GM18858 (cell line): Measurements from ENCODE around the gene MAPK8IP3.
"Not testable (repeated sequence)": the region's sequence is repeated elsewhere in the genome, so short reads cannot be mapped to it uniquely, and the experiment has no call there.

ENCODE experiments used
- ATAC-seq: cut with Tn5 transposase; IDR thresholded peaks from one replicate; pipeline ENCODE4 v1.9.1; 2021; ENCODE audit not compliant: unreplicated experiment

MAPK8IP3 gene

DNA sequence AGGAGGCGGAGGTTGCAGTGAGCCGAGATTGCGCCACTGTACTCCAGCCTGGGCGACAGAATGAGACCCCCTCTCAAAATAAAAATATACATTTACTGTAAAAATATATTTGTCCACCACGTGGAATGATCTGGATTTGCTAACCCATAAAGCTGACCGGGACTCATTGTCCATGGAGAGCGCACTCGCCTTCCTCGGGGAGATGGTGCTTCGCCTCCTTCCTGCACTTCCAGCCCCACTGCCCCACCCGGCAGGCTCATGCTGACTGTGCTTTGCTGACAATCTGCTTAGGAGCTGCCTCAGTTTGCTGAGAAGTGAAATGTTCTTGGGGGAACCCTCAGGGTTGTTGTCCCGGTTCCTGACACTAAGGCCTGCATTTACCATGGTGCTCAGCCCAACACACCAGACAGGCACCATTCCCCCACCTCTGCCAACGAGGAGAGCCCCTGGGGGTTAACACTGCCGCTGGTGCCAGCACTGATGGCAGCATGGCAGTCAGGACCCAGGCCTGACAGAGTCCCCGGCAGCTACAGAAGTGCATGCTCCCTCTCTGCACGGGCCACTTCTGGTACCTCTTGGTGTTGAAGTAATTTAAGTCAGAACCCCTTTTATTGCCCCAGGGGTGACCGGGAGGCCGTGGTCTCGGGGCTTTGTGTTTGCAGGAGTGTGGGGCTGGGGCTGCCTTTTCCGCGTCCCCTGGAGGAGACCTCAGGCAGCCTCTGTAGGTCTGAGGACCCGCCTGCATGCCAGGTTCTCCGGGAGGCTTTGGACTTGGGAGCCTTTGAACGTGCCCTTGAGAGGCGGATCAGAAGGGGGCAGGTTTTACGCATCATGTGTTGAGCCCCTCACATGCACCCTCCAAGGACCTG, 79.2 kb downstream of the MAPK8IP3 start:
- ATAC-seq, result no peak

DNA sequence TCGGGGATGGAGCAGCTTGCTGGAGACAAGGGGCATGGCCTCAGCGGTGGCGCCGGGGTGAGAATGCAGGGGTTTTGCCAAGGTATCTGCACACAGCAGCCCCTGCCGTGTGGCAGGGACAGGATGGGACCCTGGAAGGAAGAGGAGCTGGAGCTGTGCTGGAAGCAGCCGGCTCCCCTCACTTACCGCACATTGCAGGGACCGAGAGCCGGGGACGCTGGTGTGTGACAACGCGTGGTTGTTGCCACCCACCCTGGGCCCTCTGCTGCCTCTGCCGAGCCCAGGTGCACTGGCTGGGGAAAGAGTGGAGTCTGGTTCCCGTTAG, 79.8 kb downstream of the MAPK8IP3 start:
- no peak for ATAC-seq

DNA sequence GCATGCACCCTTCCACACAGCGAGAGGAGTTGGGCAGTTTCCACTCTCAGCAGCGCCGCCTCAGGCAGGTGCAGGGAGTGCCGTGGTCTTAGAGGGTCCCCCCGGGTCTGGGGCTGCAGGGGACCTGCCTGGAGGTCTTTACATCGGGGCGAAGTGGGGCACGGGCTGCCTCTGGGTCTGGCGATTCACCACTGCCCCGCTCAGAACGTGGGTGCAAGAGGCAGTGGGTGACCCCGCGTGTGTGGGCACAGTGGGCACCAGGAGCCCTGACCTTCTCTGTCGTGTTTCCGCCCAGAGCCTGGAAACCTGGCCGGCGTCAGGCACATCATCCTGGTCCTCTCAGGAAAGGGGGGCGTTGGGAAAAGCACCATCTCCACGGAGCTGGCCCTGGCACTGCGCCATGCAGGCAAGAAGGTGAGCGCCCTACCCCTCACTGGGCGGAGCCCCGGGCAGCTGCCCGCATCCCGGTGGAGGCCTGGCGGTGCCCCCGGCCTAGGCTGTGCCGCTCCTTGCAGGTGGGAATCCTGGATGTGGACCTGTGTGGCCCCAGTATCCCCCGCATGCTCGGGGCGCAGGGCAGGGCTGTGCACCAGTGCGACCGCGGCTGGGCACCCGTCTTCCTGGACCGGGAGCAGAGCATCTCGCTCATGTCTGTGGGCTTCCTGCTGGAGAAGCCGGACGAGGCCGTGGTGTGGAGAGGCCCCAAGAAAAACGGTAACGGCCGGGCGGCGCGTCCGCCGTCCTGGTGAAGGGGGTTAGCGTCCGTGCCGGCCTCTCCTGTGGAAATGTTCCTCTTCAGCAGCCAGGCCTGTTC, 80.5 kb downstream of the MAPK8IP3 start:
- no peak for ATAC-seq

DNA sequence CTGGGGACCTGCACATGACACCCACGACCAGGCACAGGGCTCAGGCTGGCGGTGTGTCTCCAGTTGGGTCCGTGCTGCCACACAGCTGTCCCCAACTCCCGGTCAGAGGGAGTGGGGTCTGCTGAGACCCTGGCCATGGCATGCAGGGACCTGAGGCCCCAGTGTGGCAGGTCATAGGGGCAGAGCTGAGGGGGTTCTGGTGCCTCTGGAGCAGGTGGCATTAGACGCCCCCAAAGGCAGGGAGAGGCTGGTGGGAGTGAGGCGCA, 81.0 kb downstream of the MAPK8IP3 start:
- no peak for ATAC-seq

DNA sequence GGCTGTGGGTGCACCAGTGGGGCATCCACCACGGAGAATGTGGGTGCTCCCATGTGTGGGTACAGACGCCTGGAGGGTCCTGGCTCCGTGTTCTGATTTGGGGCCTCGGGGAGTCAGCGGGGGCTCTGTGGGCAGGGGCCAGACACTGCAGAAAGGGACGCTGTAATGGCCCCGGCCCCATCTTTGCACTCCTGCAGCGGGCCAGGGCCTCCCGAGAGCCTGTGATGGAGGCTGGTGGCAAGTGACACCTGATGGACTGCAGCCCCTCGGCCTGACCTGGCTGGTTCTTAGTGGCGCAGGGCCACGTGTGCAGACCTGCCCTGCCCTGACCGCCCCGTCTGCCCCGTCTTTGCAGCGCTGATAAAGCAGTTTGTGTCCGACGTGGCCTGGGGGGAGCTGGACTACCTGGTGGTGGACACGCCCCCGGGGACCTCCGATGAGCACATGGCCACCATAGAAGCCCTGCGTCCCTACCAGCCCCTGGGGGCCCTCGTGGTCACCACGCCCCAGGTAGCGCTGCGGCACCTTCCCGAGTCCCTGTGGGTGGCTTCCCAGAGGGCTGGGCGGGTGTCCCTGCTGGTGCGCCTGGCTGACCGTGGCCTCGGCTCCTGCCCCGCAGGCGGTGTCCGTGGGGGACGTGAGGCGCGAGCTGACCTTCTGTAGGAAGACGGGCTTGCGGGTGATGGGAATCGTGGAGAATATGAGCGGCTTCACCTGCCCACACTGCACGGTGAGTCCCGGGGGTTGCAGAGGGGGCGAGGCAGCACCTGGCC, 81.5 kb downstream of the MAPK8IP3 start:
- ATAC-seq, result no peak

DNA sequence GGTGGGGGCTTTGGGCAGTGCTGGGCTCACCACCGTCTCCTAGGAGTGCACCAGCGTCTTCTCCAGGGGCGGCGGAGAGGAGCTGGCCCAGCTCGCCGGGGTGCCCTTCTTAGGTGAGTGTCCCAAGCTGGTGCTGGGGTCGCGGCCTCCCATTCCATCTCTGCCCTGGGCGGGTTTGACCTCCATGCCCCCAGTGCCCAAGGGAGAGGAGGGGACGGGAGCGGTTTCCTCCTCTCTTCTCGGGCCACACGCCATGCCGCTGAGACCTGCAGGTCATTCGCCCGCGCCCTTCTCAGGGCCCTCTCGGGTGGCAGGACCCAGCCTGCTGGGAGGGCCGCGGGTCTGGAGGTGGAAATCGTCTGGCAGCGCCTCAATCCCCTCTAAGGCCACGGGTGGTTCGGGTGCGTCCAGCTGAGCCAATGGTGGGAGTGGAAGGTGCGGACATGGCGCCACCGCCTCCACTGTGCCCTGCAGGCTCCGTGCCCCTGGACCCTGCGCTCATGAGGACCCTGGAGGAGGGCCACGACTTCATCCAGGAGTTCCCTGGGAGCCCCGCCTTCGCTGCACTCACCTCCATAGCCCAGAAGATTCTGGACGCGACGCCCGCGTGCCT, 82.2 kb downstream of the MAPK8IP3 start:
- ATAC-seq, result no peak

DNA sequence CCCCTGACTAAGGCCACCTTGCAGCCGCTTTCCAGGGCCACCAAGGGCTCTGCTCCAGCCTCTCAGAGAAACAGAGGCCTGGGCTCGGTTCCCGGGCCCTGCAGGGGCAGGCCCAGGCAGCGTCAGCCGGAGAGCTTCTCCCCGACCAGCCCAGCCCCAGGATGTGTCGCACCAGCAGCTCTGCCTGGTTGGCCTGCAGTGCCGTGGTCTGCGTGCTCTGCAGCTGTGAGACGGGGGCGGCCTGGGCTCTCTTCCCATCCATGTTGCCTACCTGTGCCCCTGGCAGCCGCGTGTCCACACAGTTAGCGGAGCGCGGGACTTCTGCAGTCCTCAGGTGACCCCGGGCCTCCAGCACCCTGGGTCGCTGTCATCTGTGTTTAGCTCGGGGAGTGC, 82.7 kb downstream of the MAPK8IP3 start:
- ATAC-seq, result no peak

DNA sequence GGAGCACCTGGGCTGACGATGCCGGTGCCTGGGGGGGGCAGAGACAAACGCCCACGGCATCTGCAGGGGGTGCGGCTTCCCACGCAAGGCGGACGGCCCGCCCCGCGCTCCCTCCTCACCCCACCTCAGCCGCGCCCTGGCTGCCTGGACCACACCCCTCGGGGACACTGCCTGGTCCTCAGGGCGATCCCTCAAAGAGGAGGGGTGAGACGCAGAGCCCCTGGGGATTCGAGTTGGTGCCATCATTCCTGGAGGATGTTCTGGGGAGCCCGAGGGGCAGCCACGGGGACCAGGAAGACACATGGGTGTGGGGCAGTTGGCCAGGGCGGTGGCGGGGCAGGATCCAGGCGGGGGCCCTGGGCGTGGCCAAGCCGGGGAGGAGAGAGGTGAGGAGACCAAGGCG, 83.6 kb downstream of the MAPK8IP3 start:
- no peak for ATAC-seq

DNA sequence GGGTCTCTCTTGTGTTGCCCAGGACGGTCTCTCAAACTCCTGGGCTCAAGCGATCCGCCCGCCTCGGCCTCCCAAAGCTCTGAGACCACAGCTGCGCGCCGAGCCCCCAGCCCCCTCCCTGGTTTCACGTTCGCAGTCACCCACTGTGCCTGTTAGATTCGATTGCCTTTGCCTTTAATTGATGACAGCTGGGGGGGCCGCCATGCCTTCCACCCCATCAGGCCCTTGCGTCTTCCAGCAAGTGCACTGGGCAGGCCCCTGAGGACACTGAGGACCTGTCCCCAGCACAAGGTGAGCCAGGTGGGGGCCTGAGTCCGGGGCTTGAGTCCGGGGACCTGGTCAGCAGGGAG, 84.2 kb downstream of the MAPK8IP3 start:
- no peak for ATAC-seq

DNA sequence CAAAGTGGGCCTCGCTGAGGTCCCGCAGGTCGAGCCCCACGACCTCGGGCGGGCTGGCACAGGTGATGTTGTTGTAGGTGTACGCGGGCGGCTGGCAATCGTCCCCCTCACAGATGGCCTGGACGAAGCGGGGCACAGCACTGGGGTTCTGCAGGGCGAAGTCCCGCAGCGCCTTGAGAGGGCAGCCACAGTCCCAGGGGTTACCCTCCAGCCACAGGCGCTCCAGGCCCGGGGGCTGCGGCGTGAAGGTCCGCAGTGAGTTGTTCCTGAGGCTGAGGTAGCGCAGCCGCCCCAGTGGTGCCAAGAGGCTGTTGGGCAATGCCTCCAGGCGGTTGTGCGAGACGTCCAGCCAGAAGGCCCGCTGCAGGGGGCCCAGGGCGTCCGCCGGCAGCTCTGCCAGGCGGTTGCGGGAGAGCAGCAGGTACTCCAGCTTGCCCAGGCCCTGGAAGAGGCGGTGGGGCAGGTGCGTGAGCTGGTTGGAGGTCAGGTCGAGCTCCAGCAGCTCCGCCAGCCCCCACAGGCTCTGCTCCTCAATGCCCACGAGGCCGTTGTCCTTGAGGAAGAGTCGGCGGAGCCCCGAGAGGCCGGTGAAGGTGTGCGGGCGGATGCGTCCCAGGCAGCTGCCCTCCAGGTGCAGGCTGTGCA, 84.7 kb downstream of the MAPK8IP3 start:
- no peak for ATAC-seq

DNA sequence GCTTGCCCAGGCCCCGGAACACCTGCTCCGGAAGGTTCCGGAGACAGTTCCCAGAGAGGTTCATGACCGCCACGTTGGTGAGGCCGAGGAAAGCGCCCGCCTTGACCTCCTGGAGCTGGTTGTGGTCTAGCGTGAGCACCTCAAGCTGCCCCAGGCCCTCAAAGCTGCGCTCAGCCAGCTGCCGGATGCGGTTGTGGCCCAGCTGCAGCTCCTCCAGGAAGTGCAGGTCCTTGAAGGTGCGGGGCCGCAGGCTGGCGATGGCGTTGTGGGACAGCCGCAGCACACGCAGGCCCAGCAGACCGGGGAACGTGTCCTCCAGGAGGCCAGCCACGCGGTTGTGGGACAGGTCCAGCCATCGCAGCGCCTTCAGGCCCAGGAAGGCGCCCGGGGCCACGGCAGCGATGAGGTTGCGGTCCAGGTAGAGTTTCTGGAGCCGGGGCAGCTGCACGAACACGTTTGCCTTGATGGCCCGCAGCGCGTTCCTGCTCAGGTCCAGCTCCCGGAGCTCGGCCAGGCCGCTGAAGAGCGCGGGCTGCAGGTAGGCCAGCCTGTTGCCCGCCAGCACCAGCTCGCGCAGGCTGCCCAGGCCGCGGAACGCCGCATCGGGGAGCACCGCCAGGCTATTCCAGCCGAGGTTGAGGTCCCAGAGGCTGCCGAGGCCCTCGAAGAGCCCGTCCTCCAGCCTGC, 85.4 kb downstream of the MAPK8IP3 start:
- ATAC-seq, result no peak

DNA sequence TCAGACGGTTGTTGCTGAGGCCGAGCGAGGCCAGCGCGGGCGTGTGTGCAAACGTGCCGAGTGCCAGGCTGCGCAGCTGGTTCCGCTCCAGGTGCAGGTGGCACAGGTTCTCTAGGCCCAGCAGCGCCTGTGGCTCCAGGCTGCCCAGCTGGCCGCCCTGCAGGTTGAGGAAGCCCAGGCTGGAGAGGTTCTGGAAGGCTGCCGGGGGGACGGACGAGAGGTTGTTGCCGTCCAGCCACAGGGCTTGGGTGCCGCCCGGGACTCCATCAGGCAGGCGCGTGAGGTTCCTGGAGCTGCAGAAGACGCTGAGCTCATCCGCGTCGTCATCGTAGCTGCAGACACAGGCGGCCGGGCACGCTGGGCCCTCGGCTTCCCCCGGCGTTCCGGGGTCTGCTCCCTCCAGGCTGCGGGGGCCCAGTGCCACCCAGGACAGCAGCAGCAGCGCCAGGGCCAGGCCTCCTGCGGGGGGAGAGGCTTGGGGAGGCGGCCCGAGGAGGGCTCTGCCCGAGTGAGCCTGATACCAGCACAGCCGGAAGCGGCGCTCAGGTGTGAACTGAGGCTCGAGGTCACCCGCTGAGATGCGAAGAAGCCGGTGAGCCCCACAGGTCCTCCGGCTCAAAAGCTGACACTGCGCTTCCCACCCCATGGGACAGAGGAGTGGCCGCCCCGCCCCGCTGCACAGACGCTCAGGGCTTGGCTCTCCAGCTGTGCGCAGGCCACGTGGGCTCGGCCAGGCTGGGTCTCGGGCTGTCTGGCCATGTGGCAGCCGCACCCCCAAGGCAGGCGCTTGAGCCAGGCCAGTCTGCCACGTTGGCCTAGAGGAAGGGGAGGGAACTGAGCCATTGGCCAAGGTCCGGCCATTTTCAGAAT, 86.2 kb downstream of the MAPK8IP3 start:
- ATAC-seq, result no peak

DNA sequence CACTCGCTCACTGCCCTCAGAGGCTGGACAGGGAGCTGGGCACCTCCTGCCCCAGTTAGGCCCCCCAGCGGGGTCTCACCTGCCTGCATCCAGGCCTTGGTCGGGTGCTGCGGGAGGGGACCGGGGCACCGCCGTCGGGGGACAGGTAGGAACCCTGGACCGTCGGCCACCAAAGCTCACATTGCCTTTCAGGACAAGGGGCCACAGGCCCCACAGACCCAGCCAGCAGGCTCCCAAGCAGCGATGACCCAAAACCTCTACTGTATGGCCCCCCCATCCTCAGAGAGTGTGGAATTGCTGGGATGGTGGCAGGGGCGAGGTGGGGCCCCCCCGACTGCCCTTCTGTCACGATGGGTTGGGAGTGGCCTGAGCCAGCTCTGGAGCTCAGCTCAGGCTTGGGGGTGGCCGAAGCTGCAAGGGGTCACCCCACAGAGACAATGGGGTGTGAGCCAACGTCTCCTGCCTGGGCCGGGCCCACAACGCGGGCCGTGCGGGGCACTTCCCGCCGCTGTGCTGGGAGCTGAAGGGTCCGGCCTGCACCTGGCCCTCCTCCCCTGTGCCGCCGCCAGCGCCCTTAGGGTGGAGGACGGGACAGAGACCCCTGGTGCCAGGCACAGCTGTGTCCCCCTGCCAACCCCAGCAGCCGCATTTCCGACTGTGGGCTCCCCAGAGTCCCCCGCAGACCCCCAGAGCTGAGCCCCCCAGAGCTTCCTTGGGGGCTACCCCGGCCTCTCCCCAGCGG, 87.0 kb downstream of the MAPK8IP3 start:
- ATAC-seq, result no peak

DNA sequence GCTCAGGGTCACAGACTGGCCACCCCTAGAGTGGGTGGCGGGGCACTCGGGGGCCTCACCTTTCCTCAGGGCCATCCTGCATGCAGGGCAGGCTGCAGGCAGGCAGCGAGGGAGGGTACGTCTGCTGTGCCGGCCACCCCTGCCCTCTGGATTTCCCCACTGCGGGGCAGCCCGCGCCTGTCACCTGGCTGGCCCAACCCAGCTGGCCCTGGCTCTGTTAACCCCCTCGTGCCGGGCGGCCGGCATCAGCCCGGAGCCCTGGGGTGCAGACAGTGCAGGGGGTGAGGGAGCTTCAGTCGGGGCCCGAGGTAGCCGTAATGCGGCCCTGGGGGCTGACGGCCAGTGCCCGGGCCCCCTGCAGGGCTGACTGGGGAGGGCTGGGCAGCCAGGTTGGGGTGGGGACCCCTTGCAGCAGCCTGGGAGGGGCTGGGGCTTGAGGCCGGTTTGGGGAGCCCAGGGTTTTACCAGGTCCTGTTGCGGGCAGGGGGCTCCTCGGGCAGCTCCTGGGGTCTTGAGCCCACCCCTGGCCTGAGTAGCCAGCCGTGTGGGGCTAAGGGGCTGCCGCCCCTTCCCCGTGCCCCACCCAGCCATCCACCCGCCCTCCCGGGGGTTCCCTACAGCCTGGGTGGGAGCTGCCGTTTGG, 87.7 kb downstream of the MAPK8IP3 start, which contains the start of gene IGFALS:
Gene IGFALS (minus strand): TSS at position 128 of the 643 bp plus-strand sequence. CDS start 53 bp downstream, at position 75.
- no peak for ATAC-seq

DNA sequence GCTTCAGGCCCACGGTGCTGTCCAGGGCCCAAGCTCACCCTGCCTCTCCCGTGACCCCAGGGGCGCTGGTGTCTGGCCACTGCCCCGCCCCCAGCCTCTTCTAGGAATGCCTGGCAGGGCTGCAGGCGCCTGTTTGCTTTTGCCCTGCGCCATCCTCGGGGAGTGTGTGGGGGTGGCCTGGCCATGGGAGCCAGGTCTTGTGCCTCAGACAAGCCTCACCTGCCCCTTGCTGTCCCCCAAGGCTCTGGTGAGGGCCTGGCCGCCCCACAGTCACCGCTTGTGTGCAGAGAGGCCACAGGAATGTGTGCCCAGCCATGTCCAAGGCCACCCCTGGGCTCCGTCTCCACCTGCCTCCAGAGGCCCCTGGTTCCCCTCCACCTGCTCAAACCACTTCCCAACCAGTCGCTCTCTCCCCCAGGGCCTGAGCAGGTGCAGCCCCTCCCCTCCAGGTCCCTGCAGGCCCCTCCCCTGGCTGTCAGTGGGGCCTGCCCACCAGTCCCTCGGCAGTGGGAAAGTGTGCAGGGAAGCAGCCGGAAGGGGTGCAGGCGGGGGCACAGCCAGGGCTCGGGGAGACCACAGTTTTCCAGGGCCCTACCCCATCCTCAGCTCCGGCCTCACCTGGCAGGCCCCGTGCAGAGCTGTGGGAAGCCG, 88.4 kb downstream of the MAPK8IP3 start:
- ATAC-seq, result no peak

DNA sequence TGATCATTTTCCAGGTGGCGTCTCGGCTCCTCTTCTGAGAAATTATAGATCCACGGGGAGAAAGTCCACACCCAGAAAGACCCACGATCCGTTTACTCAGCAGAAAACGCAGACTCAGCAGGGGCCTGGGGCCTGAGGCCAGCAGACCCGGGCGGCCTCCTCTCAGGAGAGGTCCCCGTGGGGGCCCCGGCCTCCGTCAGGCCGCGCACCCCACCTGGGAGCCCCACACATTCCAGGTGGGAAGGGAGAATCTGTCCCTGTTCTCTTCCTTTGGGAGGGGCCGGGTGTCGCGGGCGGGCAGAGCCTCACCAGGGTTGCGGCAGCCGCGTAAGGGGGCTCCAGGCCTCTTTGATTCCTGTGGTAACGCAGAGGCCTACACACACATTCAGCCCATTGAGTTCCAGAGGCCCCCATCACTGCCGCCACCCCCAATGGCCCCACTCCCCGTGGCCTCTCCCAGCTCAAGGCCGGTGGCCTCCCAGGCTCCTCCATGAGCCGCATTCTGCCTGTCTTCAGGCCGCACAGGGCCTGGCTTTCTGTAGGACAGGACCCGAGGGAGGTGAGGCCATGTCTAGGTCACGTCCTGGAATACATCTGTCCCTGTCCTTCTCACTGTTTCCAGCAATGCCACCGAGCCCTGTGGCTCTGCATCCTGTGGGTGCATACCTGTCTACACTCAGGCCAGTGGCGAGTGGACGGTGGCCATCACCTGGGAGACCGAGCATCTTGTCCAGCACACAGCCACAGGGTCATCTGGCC, 89.1 kb downstream of the MAPK8IP3 start:
- no peak for ATAC-seq

DNA sequence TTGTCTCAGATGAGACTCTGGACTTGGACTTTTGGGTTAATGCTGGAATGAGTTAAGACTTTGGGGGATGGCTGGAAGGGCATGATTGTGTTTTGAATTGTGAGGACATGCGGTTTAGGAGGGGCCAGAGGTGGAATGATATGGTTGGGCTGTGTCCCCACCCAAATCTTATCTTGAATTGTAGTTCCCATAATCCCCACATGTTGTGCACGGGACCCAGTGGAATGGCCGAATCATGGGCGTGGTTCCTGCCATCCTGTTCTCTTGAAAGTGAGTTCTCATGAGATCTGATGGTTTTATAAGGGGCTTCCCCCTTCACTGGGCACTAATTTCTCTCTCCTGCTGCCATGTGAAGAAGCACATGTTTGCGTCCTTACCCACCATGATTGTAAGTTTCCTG, 93.3 kb downstream of the MAPK8IP3 start:
- ATAC-seq, result not testable (repeated sequence)
